Measurements from ENCODE around the gene DNAJC27.
A peak's percentile ranks its signal among the peaks of the same experiment; 100 is the strongest.

The DNAJC27 gene

GRCh38 chr2:24972315-24972961 lies 683 bp upstream of the DNAJC27 start:
- H3K4me3 ChIP-seq, result peak overlapping the region; percentile 57 to 81 (median 70)

GRCh38 chr2:24971286-24971535 lies 544 bp downstream of the DNAJC27 start:
- H3K4me3 ChIP-seq, result peak overlapping the region; percentile 57 to 81 (median 70)
- peak overlapping the region; percentile 85 to 100 (median 99) for H3K27ac ChIP-seq

More at GRCh38 chr2:24972315-24972961, 683 bp upstream of the DNAJC27 start:
- H3K27ac ChIP-seq, result peak overlapping the region; percentile 57 to 100 (median 99)

- Histone ChIP-seq H3K4me3 (peak overlapping the region; percentile 57 to 81 (median 70)), H3K27ac (peak overlapping the region; percentile 85 to 100 (median 99))
These were observed 1.1 kb downstream of the DNAJC27 start for GRCh38 chr2:24970483-24971285.

- no peak overlapping the region for H3K4me3 ChIP-seq
- H3K27ac ChIP-seq, result no peak overlapping the region
These were observed 2.0 kb downstream of the DNAJC27 start for GRCh38 chr2:24969784-24970183.

GRCh38 chr2:24961903-24962302 lies 9.9 kb downstream of the DNAJC27 start:
- no peak overlapping the region for H3K27ac ChIP-seq
- H3K4me3 ChIP-seq, result no peak overlapping the region

GRCh38 chr2:24959761-24960160 lies 12.0 kb downstream of the DNAJC27 start:
- no peak overlapping the region for H3K27ac ChIP-seq
- no peak overlapping the region for H3K4me3 ChIP-seq

- Histone ChIP-seq H3K27ac (no peak overlapping the region), H3K4me3 (no peak overlapping the region)
These were observed 13.3 kb downstream of the DNAJC27 start for GRCh38 chr2:24958411-24958935.

- Histone ChIP-seq H3K27ac (no peak overlapping the region), H3K4me3 (no peak overlapping the region)
These were observed 13.8 kb downstream of the DNAJC27 start for GRCh38 chr2:24957976-24958375.

GRCh38 chr2:24957221-24957620 lies 14.5 kb downstream of the DNAJC27 start:
- Histone ChIP-seq H3K27ac (no peak overlapping the region), H3K4me3 (no peak overlapping the region)

GRCh38 chr2:24955921-24956320 lies 15.8 kb downstream of the DNAJC27 start:
- Histone ChIP-seq H3K27ac (no peak overlapping the region), H3K4me3 (no peak overlapping the region)

- Histone ChIP-seq H3K27ac (no peak overlapping the region), H3K4me3 (no peak overlapping the region)
These were observed 16.5 kb downstream of the DNAJC27 start for GRCh38 chr2:24955232-24955631.

GRCh38 chr2:24950102-24950501 lies 21.7 kb downstream of the DNAJC27 start:
- no peak overlapping the region for H3K4me3 ChIP-seq
- H3K27ac ChIP-seq, result no peak overlapping the region

- Histone ChIP-seq H3K4me3 (no peak overlapping the region), H3K27ac (no peak overlapping the region)
These were observed 23.2 kb downstream of the DNAJC27 start for GRCh38 chr2:24948506-24948905.

- Histone ChIP-seq H3K4me3 (no peak overlapping the region), H3K27ac (no peak overlapping the region)
These were observed 24.1 kb downstream of the DNAJC27 start for GRCh38 chr2:24947561-24948157.

GRCh38 chr2:24945907-24946306 lies 25.8 kb downstream of the DNAJC27 start:
- Histone ChIP-seq H3K4me3 (no peak overlapping the region), H3K27ac (no peak overlapping the region)

- H3K27ac ChIP-seq, result no peak overlapping the region
- H3K4me3 ChIP-seq, result no peak overlapping the region
These were observed 28.2 kb downstream of the DNAJC27 start for GRCh38 chr2:24943427-24944053.

- H3K27ac ChIP-seq, result no peak overlapping the region
These were observed 32.4 kb downstream of the DNAJC27 start for GRCh38 chr2:24939353-24939752.

GRCh38 chr2:24937236-24937635 lies 34.5 kb downstream of the DNAJC27 start:
- no peak overlapping the region for H3K27ac ChIP-seq
- H3K4me3 ChIP-seq, result no peak overlapping the region

More at GRCh38 chr2:24939353-24939752, 32.4 kb downstream of the DNAJC27 start:
- no peak overlapping the region for H3K4me3 ChIP-seq

- Histone ChIP-seq H3K27ac (no peak overlapping the region), H3K4me3 (no peak overlapping the region)
These were observed 36.6 kb downstream of the DNAJC27 start for GRCh38 chr2:24935145-24935544.

- H3K27ac ChIP-seq, result no peak overlapping the region
These were observed 39.0 kb downstream of the DNAJC27 start for GRCh38 chr2:24932715-24933114.

More at GRCh38 chr2:24932715-24933114, 39.0 kb downstream of the DNAJC27 start:
- H3K4me3 ChIP-seq, result no peak overlapping the region

Measured in skin epidermis (tissue), 12 donors.